Breast epithelium (tissue), 3 donors: ENCODE data around the gene ASCC2.

Experiments
- CTCF ChIP-seq, 3 donors: fragments of 450-650 bp; IDR thresholded peaks; one replicate each; pipeline ENCODE4 v1.5.1; 2016 to 2017; ENCODE audit warnings: antibody characterized with exemption in 3 of 3, mild to moderate bottlenecking in 3 of 3, moderate library complexity in 3 of 3
- POLR2A ChIP-seq: fragments of 450-650 bp; IDR thresholded peaks from one replicate; pipeline ENCODE4 v1.6.1; 2016; ENCODE audit warnings: antibody characterized with exemption, mild to moderate bottlenecking, moderate library complexity

DNA sequence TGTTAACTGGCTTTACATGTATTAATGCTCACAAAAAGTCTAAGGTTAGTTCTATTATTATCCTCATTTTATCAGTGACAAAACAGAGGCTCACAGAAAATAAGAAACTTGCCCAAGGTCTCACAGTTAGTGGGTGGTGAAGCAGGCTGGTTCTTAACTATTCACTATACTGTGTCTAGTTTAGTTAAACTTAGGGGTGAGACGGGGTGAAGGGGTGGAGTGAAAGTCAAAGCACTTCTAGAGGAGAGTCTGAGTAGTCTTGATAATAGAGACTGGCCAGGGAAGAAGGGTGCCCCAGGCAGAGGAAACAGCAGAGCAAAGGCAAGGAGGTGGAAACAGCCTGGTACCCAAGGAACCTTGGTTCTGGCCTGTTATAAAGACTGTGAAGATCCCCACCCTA lies 4.0 kb downstream of the ASCC2 start:
- TF ChIP-seq CTCF (IDR thresholded peaks at IDR 0.05) (no peak), POLR2A (no peak)
